ENCODE results near the gene ZNF787.
"Not testable (repeated sequence)": the region's sequence is repeated elsewhere in the genome, so short reads cannot be mapped to it uniquely, and the experiment has no call there.

ZNF787 gene

GRCh38 chr19:56103027-56103614 lies 18.0 kb downstream of the ZNF787 start:
- no peak for DNase-seq

GRCh38 chr19:56101746-56102535 lies 19.2 kb downstream of the ZNF787 start:
- no peak for DNase-seq

DNA sequence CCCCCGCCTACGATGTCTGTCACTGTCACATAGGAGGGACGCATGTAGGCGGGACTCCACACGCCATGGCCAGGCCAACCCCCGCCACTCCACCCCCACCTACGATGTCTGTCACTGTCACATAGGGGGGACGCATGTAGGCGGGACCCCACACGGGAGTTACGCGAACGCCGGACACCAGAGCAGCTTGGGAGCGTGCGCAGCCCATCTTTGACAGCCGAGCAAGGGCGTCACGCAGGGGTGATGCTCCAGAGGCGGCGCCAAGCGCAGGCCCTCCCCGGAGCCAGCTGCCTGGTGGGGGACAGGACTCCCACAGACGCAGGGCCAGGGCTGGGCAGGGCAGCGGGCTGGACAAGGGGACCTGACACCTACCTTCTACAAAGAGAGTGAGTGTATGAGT lies 20.0 kb downstream of the ZNF787 start:
- no peak for DNase-seq

GRCh38 chr19:56099638-56100539 lies 21.2 kb downstream of the ZNF787 start:
- DNase-seq, result no peak

DNA sequence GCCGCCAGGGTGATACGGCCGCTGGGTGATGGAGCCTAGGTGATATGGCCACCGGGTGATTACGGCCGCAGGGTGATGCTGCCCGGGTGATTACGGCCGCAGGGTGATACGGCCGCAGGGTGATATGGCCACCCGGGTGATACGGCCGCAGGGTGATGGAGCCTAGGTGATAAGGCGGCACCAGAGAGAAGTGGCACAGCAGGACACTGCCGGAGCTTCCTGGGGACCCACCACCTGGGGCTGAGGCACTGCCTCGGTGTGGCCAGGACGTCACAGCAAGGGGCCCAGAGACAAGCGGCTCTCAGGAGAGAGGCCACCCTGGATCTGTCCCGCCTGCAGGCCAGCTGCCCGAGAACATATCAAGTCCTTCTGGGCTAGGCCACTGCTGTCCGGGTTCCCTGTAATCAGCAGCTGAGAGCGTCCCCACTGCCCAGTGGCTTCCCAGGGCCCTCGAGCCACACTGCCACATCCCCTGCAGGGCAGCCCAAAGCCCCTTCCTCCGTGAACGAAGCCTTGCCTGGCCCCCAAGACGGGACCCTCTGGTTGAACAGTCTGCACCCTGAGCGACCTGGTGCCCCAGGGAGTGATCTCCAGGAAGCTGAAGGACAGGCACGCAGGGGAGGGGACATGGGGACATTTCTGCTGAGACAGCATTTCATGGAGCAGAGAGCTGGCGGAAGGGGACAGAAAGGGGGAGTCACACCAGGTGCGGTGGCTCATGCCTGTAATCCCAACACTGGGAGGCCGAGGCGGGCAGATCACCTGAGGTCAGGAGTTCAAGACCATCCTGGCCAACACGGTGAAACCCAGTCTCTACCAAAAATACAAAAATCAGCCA lies 22.1 kb downstream of the ZNF787 start:
- DNase-seq, result no peak

DNA sequence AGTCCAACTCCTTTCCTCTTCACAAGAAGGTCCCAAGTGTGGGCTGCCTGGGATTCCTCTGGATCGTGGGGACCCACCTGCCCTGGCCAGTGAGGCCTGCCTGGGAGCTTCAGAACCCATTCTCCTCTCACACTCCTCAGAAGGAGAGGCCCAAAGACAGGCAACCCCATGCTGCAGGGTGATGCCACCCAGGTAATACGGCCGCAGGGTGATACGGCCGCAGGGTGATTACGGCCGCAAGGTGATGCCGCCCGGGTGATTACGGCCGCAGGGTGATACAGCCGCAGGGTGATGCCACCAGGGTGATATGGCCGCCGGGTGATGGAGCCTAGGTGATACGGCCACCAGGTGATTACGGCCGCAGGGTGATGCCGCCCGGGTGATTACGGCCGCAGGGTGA lies 22.9 kb downstream of the ZNF787 start:
- DNase-seq, result not testable (repeated sequence)

DNA sequence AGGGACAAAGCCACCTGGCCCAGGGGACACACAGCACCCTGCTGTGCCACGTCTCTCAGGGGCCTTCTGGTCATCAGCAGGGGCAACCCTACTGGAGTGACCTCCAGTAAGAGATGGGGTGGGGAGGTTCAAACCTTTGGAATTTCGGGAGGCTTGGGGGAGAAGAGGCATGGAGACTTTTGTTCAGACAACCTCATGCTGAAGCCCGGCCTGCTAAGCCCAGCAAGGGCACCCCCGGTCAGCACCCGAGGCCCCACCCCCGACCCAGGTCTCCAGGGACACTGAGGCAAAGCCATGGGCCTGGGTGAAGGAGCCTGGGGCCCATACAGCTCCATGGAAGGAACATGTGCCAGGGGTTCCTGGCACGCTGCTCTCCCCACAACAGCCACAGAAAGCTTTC lies 23.3 kb downstream of the ZNF787 start:
- no peak for DNase-seq

GRCh38 chr19:56097306-56097705 lies 23.8 kb downstream of the ZNF787 start:
- DNase-seq, result no peak

DNA sequence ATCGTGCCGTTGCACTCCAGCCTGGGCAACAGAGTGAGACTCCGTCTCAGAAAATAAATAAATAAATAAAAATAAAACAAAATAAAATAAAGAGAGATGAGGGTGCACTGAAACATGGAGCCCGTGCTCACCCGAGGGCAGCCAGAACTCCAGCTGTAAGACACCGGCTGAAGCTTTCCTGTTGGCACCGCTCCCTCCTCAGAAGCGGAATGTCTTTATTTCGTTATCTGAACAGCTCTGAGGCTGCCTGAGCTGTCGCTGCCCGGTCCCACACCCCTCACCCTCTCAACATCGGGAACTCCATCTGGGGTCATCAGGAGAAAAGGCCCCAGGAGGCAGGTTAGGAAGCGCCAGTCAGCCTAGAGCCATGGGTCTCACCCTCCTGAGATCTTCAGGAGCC lies 24.4 kb downstream of the ZNF787 start:
- DNase-seq, result no peak

GRCh38 chr19:56094449-56094848 lies 26.6 kb downstream of the ZNF787 start:
- peak; percentile 8 for DNase-seq

- DNase-seq, result peak; percentile 17
Measured at GRCh38 chr19:56092685-56093631, 28.1 kb downstream of the ZNF787 start.

DNA sequence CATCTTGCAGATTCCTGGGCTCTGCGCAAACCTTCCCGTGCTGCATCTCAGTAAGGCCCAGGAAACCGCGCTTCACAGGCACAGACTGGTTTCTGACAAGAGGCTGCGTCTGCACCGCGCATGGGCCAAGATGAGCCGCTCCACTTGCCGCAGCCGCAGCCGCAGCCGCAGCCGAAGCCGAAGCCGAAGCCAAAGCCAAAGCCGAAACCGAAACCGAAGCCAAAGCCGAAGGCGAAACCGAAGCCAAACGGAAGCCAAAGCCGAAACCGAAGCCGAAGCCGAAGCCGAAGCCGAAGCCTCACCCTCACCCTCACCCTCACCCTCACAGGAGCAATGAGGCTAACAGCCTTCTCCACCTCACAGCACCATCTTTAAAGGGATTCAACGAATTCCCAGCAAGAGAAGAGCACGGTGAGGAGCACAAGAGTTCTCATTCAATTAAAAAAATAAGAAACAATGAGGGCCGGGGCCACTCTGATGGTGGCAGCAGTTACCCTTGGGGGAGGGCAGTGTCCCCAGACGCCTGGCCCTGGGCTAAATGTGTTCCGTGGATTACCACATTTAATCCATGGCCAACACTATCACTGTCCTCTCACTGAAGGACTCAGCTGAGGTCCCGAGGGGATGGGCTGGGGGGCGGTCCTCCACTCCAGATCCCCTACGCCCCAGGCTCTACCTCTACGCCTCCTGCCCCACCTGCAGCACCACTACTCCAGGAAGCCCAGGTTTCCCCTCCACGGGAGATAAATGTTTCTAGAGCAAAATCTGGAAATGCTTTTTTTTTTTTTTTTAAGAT lies 29.1 kb downstream of the ZNF787 start:
- peak; percentile 4 for DNase-seq

DNA sequence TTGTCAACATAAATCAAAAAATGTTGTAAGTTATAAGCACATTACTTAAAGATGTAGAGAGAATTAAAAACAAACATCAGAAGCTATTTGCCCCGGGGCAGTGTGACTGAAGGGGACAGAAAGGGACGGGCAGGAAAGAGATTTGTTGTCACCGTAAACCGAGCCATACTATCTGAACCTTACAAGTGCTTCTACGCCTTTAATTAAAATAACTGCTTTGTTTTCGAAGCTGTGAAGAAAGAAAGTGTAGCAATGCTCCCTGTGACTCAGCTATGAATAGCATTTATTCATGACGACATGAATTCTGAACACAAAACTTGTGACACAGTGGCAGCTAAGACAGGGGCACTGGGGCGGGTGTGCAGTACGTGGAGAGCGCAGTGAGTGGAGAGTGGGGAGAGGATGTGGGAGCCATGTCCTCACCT lies 30.0 kb downstream of the ZNF787 start:
- no peak for DNase-seq

DNA sequence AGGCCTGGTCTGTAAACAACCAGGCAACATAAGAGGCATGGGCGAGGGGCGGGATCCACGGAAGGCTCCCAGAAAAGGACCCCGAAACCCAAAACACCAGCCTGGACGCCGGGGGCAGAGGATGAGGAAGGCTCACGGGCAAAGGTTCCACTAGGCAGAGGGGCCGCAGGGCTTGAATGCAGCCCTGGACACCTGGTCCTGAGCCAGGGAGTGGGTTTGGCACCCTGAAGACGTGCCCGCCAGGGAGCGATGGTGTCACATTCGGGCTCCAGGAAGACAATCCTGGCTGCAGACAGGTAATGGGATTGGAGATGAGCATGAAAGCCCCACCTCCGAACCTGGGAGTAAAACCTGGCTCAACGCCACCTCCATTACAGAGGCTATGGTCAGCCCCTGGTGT lies 31.8 kb downstream of the ZNF787 start:
- DNase-seq, result no peak

DNA sequence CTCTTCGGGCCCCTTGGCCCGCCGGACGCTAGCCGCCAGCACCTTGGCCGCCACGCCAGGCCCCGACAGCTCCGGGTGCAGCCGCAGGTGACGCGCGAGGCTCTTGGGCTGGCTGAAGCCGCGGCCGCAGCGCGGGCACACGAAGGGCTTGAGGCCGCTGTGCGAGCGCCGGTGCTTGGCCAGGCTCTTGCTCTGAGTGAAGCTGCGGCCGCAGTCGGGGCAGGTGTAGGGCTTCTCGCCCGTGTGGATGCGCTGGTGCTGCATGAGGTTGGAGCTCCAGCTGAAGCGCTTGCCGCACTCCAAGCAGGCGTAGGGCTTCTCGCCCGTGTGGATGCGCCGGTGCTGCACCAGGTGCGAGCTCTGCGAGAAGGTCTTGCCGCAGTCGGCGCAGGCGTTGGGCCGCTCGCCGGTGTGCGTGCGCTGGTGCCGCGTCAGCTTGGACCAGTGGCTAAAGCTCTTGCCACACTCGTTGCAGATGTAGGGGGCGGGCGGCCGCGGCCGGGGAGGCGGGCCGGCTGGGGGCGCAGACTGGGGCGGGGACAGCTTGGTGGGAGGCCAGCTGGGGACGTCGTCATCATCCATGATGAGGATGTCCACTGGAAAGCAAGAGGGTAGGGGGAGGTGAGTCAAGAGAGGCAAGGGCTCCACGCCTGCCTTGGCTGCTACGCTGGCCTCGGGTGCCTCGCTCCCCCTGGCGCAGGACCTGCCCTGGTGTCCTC lies 32.4 kb downstream of the ZNF787 start:
- DNase-seq, result no peak

- DNase-seq, result no peak
Measured at GRCh38 chr19:56087647-56088496, 33.2 kb downstream of the ZNF787 start.

GRCh38 chr19:56086671-56087430 lies 34.2 kb downstream of the ZNF787 start:
- DNase-seq, result no peak
